Right lobe of liver (tissue), 4 donors: ENCODE data around the gene PRAC1.

ENCODE experiments used
- POLR2A ChIP-seq: fragments of 450-650 bp; IDR thresholded peaks from one replicate; pipeline ENCODE4 v1.6.1; 2017; ENCODE audit warnings: antibody characterized with exemption, mild to moderate bottlenecking
- TF ChIP-seq, protein P1 (sequence below), 4 donors: fragments of 200-600 bp in 3 of 4; fragments of 450-650 bp in 1 of 4; IDR thresholded peaks; one replicate each; pipeline versions ENCODE4 v1.5.1 to v1.8.0; 2016 to 2022; ENCODE audit warnings: antibody characterized with exemption in 4 of 4, mild to moderate bottlenecking in 2 of 4
- donor health status: DM: no; HTN: no; CAD: no.
- donor health status: DM: no; HTN: no; CAD: no.
- donor health status: DM: no; HTN: yes; CAD: no.

DNA sequence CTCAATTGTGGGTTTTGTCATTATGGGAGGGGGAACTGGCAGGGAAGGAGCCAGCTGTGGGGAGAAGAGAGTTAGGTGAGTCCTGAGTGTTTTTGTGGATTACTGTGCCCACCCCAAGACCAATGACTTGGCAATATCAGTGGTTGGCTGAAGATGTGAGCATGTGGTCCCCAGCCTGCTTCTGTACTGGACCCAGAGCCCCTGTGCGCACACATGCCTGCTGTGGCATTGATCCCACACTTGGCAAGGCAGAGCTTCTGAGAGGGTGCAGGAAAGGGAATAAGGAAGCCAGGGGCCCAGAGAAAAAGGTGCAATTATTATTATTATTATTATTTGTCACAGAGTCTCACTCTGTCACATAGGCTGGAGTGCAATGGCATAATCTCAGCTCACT is 1.3 kb downstream of the PRAC1 start:
- TF ChIP-seq, protein P1, sequence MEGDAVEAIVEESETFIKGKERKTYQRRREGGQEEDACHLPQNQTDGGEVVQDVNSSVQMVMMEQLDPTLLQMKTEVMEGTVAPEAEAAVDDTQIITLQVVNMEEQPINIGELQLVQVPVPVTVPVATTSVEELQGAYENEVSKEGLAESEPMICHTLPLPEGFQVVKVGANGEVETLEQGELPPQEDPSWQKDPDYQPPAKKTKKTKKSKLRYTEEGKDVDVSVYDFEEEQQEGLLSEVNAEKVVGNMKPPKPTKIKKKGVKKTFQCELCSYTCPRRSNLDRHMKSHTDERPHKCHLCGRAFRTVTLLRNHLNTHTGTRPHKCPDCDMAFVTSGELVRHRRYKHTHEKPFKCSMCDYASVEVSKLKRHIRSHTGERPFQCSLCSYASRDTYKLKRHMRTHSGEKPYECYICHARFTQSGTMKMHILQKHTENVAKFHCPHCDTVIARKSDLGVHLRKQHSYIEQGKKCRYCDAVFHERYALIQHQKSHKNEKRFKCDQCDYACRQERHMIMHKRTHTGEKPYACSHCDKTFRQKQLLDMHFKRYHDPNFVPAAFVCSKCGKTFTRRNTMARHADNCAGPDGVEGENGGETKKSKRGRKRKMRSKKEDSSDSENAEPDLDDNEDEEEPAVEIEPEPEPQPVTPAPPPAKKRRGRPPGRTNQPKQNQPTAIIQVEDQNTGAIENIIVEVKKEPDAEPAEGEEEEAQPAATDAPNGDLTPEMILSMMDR (IDR thresholded peaks at IDR 0.05), result no peak
- no peak for TF ChIP-seq POLR2A
